ENCODE results near the gene SYNGR1.

DNA sequence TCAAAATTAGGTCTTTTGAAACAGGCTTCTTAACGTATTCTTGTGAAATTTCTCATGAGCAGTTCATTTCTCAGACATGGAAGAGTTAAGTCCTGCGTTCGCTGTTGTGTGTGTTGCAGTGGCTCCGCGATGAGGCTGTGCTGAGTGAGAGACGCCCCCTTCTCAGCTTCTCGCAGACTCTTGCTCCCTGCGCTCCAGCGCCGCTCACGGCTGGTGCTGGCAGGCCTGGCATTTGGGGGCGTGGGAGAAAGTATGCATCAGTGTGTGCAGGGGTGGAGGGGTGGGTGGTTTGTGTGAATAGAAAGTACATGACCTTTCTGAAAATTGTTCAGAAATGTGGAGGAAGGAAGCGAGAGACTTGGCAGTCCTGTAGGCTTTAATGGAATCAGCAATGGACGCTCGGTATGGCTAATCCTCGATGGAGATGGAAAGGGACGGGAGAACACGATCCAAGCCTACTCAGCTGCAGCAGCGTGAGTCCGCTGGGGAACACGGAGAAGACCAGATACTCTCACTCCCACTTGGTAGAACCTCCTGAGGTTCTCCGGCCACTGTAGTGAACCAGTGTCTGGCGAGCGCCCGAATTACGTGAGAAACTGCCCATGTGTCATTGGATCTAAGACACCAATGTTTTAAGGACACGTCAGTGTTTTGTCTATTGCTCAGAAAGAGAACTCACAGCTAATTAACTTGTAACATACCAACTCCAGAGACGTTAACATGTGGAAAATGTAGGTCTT lies 55.7 kb downstream of the SYNGR1 start:
- TF ChIP-seq CTCF (conservative IDR thresholded peaks at IDR 0.05; ENCODE audit: low read depth, low read length) (no peak), EZH2 (IDR thresholded peaks at IDR 0.05; ENCODE audit: low read length, unreplicated experiment) (no peak)

Data from PC-3 (cell line).